Measurements from ENCODE around the gene KMT2D.

GRCh38 chr12:49061157-49061650 is 610 bp upstream of the KMT2D start:
- TF ChIP-seq CTCF (IDR thresholded peaks at IDR 0.05; ENCODE audit: borderline replicate concordance, extremely low read depth, low read length, poor library complexity, severe bottlenecking) (no peak), EZH2 (IDR thresholded peaks at IDR 0.05; ENCODE audit: borderline replicate concordance, low read depth, low read length, severe bottlenecking) (no peak)

Data from DND-41 (cell line).